ENCODE data around the gene TRIOBP. TPM values are rescaled to one million over a fixed set of nuclear protein-coding genes. Genes with fewer than 3 reads are reported as not detected.

Gene TRIOBP
- total RNA-seq, 2 donors from 2014 or later: 29.9 to 35.1 TPM

DNA sequence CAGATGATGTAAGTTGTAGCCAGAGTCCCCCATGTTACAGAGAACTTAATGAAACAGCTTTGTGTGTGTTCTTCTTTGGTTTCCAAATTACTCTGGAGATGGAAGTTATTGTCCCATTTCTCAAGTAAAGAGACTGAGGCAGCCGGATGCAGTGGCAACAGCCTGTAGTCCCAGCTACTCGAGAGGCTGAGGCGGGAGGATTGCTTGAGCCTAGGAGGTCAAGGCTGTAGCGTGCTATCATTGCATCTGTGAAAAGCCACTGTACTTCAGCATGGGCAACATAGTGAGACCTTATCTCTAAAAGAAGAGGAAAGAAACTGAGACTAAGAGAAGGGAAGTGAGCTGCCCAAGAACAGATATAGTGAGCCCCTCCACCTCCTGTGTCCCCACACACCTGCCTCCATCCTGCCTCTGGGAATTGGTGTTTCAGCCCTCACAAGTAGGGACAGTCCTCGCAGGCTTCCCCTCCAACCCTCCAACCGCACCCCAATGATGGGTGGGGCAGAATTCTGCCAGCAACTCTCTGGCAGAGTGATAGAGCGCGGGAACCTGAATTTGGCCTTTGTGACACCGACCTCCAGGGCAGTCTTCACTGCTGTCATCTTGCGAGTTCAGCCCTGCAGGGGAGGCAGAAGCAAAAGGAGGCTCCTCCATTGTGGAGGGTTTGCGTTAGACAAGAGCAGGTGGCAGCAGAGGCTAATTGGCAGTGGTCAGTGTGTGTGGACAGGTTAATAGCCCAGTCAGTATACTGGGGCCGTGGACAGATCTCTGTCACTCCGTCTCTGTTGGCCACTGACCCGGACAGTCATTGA lies 36.7 kb upstream of the TRIOBP start:
- Mint-ChIP-seq H3K36me3 (no peaks in the 10 kb centered on the region), H3K4me3 (peak overlapping the region; percentile 91), H3K4me1 (ENCODE audit: low read depth in 2 of 2) (peaks cover 40% of the 10 kb centered on the region in 2 donors), H3K27me3 (no peaks in the 10 kb centered on the region), H3K9me3 (no peaks in the 10 kb centered on the region), H3K27ac (peak overlapping the region; percentile 49 to 77)
- DNase-seq (ENCODE audit: low spot score) (no peak), ATAC-seq (no peak)

DNA sequence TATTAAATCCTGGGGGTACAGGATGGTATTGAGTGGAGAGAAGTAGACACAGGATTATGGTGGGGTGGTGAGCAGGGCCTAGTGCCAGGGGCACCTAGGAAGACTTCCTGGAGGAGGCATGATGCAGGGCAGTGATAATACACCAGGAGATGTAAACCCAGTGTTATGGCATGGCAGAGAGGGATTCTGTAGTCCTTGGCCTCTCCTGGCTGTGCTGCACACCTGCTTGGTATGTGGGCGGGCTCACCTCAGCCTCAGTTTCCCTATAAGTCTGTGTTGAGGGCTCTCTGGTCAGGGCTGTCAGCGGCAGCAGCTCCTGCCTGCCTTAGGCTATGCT lies 36.2 kb upstream of the TRIOBP start:
- peak overlapping the region; percentile 49 to 77 for H3K27ac Mint-ChIP-seq
- H3K9me3 Mint-ChIP-seq: no peaks in the 10 kb centered on the region
- DNase-seq (ENCODE audit: low spot score) (no peak), ATAC-seq (no peak)
- no peaks in the 10 kb centered on the region for H3K27me3 Mint-ChIP-seq
- peak overlapping the region; percentile 91 for H3K4me3 Mint-ChIP-seq
- peaks cover 40% of the 10 kb centered on the region in 2 donors for H3K4me1 Mint-ChIP-seq (ENCODE audit: low read depth in 2 of 2)
- no peaks in the 10 kb centered on the region for H3K36me3 Mint-ChIP-seq

DNA sequence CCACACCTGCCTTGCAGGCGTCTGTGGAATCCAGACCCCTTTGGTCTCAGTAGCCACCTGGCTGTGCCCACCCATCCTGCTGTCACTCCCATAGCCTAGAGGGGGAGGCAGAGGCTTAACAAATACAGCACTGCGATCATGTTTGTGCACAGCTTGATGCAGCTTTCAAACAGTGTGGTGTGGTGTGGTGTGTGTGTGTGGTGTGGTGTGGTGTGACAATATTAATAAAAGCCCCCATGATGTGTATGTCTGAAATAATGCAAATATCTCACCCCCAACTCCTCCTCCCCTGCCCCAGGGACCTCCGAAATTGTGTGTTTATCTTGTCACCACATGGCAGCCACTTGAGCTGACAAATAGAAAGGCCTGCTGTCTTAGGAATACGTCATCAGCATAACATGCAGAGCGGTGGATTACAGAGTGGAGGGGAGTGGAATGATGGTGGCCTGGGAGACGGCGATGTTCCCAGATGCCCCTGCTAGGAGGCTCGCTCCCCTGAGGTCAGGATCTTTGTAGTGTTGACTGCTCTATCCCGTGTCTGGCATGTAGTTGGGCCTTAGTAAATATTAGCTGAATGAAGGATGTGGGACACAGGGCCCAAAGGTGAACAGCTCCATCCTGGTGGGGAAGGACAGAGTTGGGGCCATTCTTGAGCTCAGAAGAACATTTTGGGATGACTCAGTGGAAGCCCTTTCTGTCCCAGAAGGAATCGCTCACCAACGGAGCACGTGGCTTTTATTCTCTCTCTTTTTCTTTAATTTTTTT lies 35.5 kb upstream of the TRIOBP start:
- H3K27me3 Mint-ChIP-seq: no peaks in the 10 kb centered on the region
- peak overlapping the region; percentile 91 for H3K4me3 Mint-ChIP-seq
- DNase-seq (ENCODE audit: low spot score) (no peak), ATAC-seq (no peak)
- no peaks in the 10 kb centered on the region for H3K9me3 Mint-ChIP-seq
- H3K27ac Mint-ChIP-seq: peak overlapping the region in 1 of 2 donors; percentile 28
- H3K36me3 Mint-ChIP-seq: no peaks in the 10 kb centered on the region
- peaks cover 37 to 42% of the 10 kb centered on the region in 2 donors for H3K4me1 Mint-ChIP-seq (ENCODE audit: low read depth in 2 of 2)

DNA sequence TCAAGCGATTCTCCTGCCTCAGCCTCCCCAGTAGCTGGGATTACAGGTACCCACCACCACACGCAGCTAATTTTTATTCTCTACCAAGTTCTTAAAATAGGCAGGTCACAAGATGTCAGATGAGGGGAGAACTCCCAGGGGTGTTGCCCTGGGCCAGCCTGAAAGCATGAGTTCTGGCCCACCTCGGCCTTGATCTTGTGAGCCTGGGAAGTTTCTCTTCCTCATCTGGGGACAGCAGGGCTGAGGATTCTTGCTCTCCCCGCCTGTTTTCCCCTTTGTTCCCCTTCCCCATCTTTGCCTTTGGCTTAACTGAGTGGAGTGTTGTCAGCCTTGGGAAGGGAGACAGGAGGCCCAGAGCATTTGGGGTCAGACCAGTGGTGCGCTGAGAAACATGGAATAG lies 34.8 kb upstream of the TRIOBP start:
- Mint-ChIP-seq H3K4me1 (ENCODE audit: low read depth in 2 of 2) (peaks cover 34 to 45% of the 10 kb centered on the region in 2 donors), H3K27ac (peak overlapping the region; percentile 21 to 47), H3K36me3 (no peaks in the 10 kb centered on the region), H3K27me3 (no peaks in the 10 kb centered on the region), H3K9me3 (no peaks in the 10 kb centered on the region), H3K4me3 (peak overlapping the region; percentile 15)
- ATAC-seq (no peak), DNase-seq (ENCODE audit: low spot score) (no peak)

DNA sequence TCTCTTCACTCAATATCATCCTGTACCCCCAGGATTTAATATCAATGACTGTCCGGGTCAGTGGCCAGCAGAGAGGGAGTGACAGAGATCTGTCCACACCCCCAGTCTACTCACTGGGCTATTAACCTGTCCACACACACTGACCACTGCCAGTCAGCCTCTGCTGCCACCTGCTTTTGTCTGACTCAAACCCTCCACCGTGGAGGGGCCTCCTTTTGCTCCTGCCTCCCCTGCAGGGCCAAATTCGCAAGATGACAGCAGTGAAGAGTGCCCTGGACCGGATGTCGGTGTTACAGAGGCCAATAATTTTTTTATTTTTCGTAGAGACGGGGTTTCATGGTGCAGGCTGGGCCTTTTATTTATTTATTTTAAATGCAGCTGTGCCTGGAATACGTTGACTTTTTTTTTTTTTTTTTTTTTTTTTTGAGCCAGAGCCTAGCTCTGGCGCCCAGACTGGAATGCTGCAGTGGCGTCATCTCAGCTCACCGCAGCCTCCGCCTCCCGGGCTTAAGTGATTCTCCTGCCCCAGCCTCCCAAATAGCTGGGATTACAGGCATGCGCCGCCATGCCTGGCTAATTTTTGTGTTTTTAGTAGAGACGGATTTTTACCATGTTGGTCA lies 33.2 kb upstream of the TRIOBP start:
- no peaks in the 10 kb centered on the region for H3K36me3 Mint-ChIP-seq
- H3K27ac Mint-ChIP-seq: no peak overlapping the region
- no peaks in the 10 kb centered on the region for H3K27me3 Mint-ChIP-seq
- ATAC-seq: no peak
- DNase-seq (ENCODE audit: low spot score): no peak
- no peak overlapping the region for H3K4me3 Mint-ChIP-seq
- peaks cover 27 to 37% of the 10 kb centered on the region in 2 donors for H3K4me1 Mint-ChIP-seq (ENCODE audit: low read depth in 2 of 2)
- H3K9me3 Mint-ChIP-seq: no peaks in the 10 kb centered on the region

DNA sequence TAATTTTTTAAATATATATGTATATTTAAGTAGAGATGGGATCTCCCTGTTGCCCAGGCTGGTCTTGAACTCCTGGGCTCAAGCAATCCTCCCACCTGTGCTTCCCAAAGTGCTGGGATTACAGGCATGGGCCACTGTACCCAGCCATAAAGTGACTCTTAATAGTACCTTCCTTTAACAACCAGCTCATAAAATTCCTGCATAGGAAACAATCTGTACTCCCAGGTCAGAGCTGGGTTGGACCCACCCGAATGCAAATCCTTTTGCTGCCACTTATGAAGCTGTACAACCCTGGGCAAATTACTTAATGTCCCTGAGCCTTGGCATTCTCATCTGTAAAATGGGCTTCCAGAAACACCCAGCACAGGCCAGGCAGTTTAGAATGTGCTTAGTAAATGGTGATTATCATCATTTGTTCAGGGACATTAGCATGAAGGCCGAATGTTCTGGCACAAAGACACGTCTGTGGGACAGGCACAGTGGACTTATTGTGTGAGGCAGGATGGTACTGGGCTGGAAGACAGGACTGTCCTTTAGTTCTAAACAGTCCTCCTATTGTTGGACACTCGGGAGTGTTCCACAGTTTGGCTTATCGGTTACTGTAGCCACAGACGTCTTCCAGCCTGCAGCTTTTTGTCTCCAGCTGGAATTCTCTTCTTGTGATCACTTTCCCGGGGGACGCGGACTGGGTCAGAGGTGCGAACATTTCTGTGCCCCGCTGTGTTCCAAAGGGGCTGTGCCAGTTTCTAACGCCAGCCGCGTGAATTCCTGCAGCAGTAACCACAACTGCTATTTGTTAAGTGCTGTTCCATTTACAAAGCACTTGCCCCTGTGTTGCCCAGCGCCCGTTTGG lies 32.4 kb upstream of the TRIOBP start:
- Mint-ChIP-seq H3K9me3 (no peaks in the 10 kb centered on the region), H3K27me3 (no peaks in the 10 kb centered on the region), H3K36me3 (no peaks in the 10 kb centered on the region), H3K4me1 (ENCODE audit: low read depth in 2 of 2) (peaks cover 26 to 33% of the 10 kb centered on the region in 2 donors), H3K27ac (no peak overlapping the region), H3K4me3 (no peak overlapping the region)
- DNase-seq (ENCODE audit: low spot score) (no peak), ATAC-seq (no peak)

DNA sequence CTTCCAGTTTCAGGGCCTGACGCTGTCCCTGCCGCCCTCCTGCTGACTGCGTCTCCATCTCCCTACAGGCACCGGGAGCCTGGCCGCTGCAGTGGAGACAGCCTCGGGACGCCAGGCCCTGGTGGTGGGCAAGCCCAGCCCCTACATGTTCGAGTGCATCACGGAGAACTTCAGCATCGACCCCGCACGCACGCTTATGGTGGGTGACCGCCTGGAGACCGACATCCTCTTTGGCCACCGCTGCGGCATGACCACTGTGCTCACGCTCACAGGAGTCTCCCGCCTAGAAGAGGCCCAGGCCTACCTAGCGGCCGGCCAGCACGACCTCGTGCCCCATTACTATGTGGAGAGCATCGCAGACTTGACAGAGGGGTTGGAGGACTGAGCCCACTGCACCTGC lies 31.4 kb upstream of the TRIOBP start:
- Mint-ChIP-seq H3K36me3 (no peaks in the 10 kb centered on the region), H3K4me1 (ENCODE audit: low read depth in 2 of 2) (peaks cover 16 to 23% of the 10 kb centered on the region in 2 donors), H3K9me3 (no peaks in the 10 kb centered on the region), H3K27me3 (no peaks in the 10 kb centered on the region), H3K4me3 (no peak overlapping the region), H3K27ac (no peak overlapping the region)
- DNase-seq (ENCODE audit: low spot score) (no peak), ATAC-seq (no peak)

DNA sequence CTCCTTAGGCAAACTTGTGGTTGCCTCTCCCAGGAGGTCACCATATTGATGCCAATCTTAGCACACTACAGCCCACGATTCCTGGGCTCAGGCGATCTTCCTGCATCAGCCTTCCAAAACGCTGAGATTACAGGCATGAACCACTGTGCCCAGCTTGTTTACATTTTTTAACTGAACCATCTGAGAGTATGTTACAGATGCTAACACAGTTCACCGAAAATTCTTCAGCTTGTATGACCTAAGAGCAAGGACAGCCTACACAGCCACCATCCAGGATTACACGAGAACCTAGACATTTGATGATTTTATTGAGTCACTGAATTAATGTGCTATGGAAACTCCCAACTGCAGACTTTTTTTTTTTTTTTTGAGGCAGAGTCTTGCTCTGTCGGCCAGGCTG lies 27.3 kb upstream of the TRIOBP start:
- H3K27me3 Mint-ChIP-seq: no peaks in the 10 kb centered on the region

DNA sequence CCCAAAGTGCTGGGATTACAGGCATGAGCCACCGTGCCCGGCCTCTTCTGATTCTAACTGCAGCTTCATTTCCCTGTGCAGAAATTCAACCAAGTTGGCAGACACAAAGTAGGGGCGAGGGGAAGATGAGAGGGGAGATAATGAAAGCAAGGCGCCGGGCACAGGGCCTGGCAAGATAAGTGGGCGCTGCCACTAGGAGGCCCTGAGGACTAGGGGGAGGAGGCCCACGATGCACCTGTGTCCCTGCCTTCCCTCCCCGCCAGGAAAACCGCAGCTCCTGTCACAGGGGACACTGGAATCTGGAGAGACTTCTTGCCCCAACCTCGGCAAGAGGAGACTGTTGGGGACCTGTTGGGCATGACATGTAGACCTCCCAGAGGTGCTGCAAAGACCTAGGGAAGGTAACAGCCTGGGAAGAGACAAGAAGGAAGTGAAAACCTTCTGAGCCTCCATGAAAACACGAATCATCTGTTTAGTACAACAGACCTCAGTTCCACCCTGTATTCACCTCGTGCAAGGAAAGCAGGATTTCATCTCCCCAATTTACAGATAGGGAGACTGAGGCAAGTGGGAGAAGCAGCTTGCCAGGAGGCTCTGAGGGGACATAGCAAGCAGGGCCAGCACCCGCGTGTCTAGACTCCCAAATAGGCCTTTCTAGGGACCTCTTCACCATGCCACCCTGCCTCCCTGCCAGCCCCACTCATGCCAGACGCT lies 24.5 kb upstream of the TRIOBP start:
- H3K27ac Mint-ChIP-seq: peak overlapping the region in 1 of 2 donors; percentile 47
- H3K4me3 Mint-ChIP-seq: no peak overlapping the region
- no peak for ATAC-seq
- no peaks in the 10 kb centered on the region for H3K27me3 Mint-ChIP-seq
- DNase-seq (ENCODE audit: low spot score): no peak
- H3K9me3 Mint-ChIP-seq: no peaks in the 10 kb centered on the region
- H3K36me3 Mint-ChIP-seq: no peaks in the 10 kb centered on the region
- peaks cover 21 to 23% of the 10 kb centered on the region in 2 donors for H3K4me1 Mint-ChIP-seq (ENCODE audit: low read depth in 2 of 2)

More for the DNA sequence above, 27.3 kb upstream of the TRIOBP start:
- ATAC-seq (no peak), DNase-seq (ENCODE audit: low spot score) (no peak)
- Mint-ChIP-seq H3K27ac (no peak overlapping the region), H3K4me1 (ENCODE audit: low read depth in 2 of 2) (peaks cover 6 to 15% of the 10 kb centered on the region in 2 donors), H3K9me3 (no peaks in the 10 kb centered on the region), H3K4me3 (no peak overlapping the region), H3K36me3 (no peaks in the 10 kb centered on the region)

DNA sequence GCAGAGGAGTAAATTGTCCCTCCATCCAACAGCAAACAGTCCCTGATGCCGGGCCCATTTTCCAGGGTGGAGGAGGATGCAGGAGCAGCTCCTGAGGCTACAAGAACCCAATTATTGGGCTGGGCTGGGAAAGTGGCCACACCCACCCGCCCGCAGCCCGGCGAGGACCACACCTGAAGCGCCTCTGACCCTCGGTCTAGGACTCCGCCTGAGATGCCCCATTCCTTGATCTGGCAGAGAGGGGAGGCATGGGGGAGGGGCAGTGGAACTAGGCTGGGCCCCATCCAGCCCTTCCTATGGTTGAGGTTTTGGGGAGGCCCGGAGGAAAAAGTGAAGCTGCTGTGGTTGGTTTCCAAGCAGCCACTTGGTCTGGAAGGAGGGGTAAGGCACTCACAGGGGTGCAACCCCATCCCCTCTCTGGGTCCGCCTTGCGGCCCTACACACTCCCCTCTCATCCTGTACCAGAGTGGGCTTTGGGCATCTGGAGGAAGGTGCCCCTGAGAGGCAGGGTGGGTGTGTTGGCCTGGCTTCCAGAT lies 23.9 kb upstream of the TRIOBP start:
- DNase-seq (ENCODE audit: low spot score) (no peak), ATAC-seq (no peak)
- Mint-ChIP-seq H3K9me3 (no peaks in the 10 kb centered on the region), H3K4me3 (no peak overlapping the region), H3K27me3 (no peaks in the 10 kb centered on the region), H3K36me3 (no peaks in the 10 kb centered on the region), H3K27ac (no peak overlapping the region), H3K4me1 (ENCODE audit: low read depth in 2 of 2) (peaks cover 25% of the 10 kb centered on the region in 2 donors)

DNA sequence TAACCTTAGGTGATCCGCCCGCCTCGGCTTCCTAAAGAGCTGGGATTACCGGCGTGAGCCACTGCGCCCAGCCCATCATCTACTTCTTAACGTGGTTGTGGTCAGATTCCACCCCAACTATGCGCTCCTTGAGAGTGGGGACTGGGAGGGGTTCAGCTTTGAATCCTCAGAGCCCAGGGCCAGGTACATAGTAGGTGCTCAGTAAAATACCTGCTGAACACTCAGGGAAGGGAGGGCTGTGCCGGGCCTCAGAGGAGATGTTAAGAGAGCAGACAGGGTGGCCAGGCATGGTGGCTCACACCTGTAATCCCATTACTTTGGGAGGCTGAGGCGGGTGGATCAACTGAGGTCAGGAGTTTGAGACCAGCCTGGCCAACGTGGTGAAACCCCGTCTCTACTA lies 22.6 kb upstream of the TRIOBP start:
- H3K9me3 Mint-ChIP-seq: no peaks in the 10 kb centered on the region
- H3K4me3 Mint-ChIP-seq: peak overlapping the region; percentile 39
- peaks cover 28% of the 10 kb centered on the region in 2 donors for H3K4me1 Mint-ChIP-seq (ENCODE audit: low read depth in 2 of 2)
- H3K27me3 Mint-ChIP-seq: no peaks in the 10 kb centered on the region
- DNase-seq (ENCODE audit: low spot score): no peak
- no peak for ATAC-seq
- peak overlapping the region in 1 of 2 donors; percentile 90 for H3K27ac Mint-ChIP-seq
- no peaks in the 10 kb centered on the region for H3K36me3 Mint-ChIP-seq

DNA sequence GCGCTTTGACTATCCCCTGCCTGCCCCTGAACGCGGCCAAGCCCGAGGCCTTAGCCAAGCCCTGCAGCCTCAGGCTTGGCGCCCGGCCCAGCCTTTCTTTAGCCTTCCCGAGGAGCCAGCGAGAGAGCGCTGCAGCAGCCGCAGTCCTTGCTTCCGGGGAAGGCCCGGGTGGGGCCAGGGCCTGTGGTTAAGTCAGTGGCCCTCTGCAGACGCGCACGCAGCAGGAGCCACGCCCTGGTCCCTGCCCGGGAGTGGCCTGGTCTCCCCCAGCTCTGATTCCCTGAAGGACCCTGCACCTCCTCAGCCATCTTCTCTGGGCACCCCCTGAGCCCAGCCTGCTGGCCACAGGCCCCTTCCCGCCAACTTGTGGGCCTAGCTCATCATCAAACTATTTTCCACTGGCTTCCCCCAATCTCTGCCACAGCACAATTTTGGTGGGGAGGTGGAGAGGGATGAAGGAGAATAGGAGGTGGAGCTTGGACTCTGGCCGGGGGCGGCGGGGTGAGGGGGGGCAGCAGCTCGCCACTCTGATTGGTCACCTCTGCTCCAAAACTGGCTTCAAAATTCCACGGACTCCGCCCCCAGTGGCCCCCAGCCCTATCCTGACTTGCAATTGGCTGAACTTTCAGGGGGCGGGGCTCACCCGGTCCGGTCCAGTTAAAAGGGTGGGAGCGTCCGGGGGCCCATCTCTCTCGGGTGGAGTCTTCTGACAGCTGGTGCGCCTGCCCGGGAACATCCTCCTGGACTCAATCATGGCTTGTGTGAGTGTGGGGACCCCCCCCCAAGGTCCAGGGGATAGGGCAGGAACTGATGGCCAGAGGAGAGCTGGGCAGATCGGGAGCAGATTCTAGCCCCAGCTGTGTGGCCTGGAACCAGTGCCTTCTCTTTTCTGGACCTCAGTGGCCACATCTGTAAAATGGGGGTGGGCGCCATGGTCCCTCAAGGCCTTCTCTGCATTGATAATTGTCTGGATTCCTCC lies 21.6 kb upstream of the TRIOBP start, which contains the start of gene LGALS1:
LGALS1 (plus strand) TSS at position 686 of the 979 bp plus-strand sequence; CDS start at position 753, 67 bp downstream.
- Mint-ChIP-seq H3K36me3 (no peaks in the 10 kb centered on the region), H3K9me3 (no peaks in the 10 kb centered on the region), H3K4me1 (ENCODE audit: low read depth in 2 of 2) (peaks cover 32 to 35% of the 10 kb centered on the region in 2 donors), H3K4me3 (peak within 1 kb of the TSS; percentile 97), H3K27ac (peak within 1 kb of the TSS; percentile 89 to 90), H3K27me3 (no peaks in the 10 kb centered on the region)
- DNase-seq (ENCODE audit: low spot score) (peak; percentile 91), ATAC-seq (peak; percentile 74 to 81)
